ENCODE measurements around the gene NANP.
"Not testable (repeated sequence)": the region's sequence is repeated elsewhere in the genome, so short reads cannot be mapped to it uniquely, and the experiment has no call there.

The NANP gene

DNA sequence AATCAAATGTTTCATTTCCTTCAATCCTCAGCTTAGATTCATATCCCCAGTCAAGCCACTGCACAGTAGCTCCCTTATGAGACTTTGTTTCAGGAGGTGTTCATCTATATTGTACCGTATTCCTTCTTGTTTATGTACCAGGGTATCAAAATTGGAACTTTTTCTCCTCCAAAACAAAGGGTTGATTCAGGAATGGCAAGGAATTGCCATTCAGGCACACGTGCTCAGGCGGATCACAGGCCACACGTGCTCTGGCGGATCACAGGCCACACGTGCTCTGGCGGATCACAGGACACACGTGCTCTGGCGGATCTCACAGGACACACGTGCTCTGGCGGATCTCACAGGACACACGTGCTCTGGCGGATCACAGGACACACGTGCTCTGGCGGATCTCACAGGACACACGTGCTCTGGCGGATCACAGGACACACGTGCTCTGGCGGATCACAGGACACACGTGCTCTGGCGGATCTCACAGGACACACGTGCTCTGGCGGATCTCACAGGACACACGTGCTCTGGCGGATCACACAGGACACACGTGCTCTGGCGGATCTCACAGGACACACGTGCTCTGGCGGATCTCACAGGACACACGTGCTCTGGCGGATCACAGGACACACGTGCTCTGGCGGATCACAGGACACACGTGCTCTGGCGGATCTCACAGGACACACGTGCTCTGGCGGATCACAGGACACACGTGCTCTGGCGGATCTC lies 21.5 kb downstream of the NANP start:
- not testable (repeated sequence) for H3K4me3 ChIP-seq (ENCODE audit: low read length); H3K27me3 ChIP-seq (ENCODE audit: control insufficient read depth, insufficient read depth, low read length); H3K36me3 ChIP-seq (ENCODE audit: control insufficient read depth, insufficient read depth, low read length); H3K27ac ChIP-seq (ENCODE audit: low read depth, low read length); H3K9ac ChIP-seq (ENCODE audit: low read length); H3K4me1 ChIP-seq (ENCODE audit: control insufficient read depth, insufficient read depth, low read length)

DNA sequence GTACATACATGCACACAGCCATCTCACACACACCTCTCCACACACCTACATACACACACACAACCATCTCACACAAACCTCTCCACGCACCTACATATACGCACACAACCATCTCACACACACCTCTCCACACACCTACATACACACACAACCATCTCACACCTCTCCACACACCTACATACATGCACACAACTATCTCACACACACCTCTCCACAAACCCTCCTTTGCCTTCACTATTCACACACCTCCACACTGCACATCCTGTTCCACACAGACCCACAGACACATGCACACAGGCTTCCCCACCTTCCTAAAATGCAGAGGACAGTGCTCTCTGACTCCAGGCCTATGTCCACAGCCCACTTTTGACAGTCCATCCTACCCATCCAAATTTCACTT lies 22.2 kb downstream of the NANP start:
- no peaks in the 10 kb centered on the region for H3K27me3 ChIP-seq (ENCODE audit: control insufficient read depth, insufficient read depth, low read length)
- no peak overlapping the region for H3K9ac ChIP-seq (ENCODE audit: low read length)
- no peaks in the 10 kb centered on the region for H3K36me3 ChIP-seq (ENCODE audit: control insufficient read depth, insufficient read depth, low read length)
- no peaks in the 10 kb centered on the region for H3K4me1 ChIP-seq (ENCODE audit: control insufficient read depth, insufficient read depth, low read length)
- no peak overlapping the region for H3K27ac ChIP-seq (ENCODE audit: low read depth, low read length)
- no peak overlapping the region for H3K4me3 ChIP-seq (ENCODE audit: low read length)

DNA sequence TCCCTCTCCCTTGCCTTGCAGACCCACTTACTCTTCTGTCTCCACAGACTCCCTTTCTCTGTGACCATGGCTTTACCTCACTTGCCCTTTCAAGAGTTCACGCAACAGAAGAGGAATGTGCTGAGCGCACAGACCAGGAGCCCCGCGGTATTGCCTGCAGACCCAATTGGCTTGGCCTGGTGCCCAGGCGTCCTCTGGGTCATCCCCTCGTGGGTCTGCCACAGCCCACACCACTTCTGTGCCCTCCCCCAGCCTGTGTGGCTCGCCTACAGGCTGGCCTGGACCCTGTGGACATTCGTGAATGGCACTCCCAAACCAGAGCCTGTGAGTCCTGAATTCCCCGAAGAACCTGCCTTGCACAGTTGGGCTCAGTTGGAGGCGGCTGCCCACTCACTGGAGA lies 23.2 kb downstream of the NANP start:
- H3K4me1 ChIP-seq (ENCODE audit: control insufficient read depth, insufficient read depth, low read length) = no peaks in the 10 kb centered on the region
- H3K36me3 ChIP-seq (ENCODE audit: control insufficient read depth, insufficient read depth, low read length) = no peaks in the 10 kb centered on the region
- H3K9ac ChIP-seq (ENCODE audit: low read length) = no peak overlapping the region
- H3K4me3 ChIP-seq (ENCODE audit: low read length) = no peak overlapping the region
- no peak overlapping the region for H3K27ac ChIP-seq (ENCODE audit: low read depth, low read length)
- H3K27me3 ChIP-seq (ENCODE audit: control insufficient read depth, insufficient read depth, low read length) = no peaks in the 10 kb centered on the region

DNA sequence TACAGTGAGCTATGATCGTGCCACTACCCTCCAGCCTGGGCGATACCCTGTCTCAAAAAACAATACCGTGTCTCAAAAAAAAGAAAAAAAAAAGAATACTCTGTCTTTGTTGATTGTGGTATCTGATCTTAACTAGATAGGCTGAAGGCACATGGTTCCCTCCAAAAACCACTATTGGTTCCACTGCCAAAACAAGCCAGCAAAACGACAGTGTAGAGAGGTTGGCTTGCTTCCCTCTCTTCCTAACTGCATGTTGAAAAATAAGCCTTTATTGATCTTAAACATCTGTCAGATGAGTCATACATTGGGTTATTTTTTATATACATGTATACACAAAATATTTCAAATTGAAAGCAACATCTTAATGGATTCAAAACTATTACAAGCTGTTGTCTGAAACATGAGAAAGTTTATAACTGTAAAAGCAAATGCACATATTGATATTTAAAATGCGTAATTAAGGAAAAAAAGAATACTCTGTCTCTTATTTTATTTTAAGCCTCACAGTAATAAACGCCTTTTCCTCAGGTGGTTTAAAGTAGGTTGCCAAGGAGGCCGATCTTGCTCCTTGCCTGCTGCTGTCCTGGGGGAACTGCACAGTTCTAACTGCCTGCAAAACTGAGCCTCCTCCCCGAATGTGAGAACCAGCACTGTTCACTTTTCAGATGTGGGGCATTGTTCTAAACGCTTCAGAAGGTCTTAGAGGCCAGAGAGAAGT lies 31.5 kb downstream of the NANP start:
- H3K36me3 ChIP-seq (ENCODE audit: control insufficient read depth, insufficient read depth, low read length) = no peaks in the 10 kb centered on the region
- no peak overlapping the region for H3K27ac ChIP-seq (ENCODE audit: low read depth, low read length)
- H3K27me3 ChIP-seq (ENCODE audit: control insufficient read depth, insufficient read depth, low read length) = no peaks in the 10 kb centered on the region
- H3K4me1 ChIP-seq (ENCODE audit: control insufficient read depth, insufficient read depth, low read length) = no peaks in the 10 kb centered on the region
- H3K4me3 ChIP-seq (ENCODE audit: low read length) = no peak overlapping the region
- no peak overlapping the region for H3K9ac ChIP-seq (ENCODE audit: low read length)

DNA sequence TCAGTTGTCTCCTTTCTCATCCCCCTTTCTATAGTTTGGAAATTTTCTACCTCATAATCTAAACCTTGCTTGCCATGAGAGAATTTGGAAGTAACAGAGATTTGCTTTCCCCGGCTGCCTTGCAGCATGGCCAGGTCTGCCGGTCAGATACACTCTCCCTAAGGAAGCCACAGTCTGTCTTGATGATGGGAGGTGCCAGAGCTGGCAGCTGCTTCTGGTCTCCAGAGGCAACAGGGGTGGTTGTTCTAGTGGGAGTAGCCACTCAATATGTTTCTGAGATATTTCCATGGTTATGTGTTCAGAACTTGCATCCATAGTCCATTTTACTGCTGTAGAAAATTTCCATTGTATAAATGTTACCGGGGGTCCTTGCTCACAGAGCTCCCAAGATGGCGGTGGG lies 33.0 kb downstream of the NANP start:
- not testable (repeated sequence) for H3K9ac ChIP-seq (ENCODE audit: low read length); H3K4me1 ChIP-seq (ENCODE audit: control insufficient read depth, insufficient read depth, low read length); H3K36me3 ChIP-seq (ENCODE audit: control insufficient read depth, insufficient read depth, low read length); H3K27ac ChIP-seq (ENCODE audit: low read depth, low read length); H3K27me3 ChIP-seq (ENCODE audit: control insufficient read depth, insufficient read depth, low read length); H3K4me3 ChIP-seq (ENCODE audit: low read length)

DNA sequence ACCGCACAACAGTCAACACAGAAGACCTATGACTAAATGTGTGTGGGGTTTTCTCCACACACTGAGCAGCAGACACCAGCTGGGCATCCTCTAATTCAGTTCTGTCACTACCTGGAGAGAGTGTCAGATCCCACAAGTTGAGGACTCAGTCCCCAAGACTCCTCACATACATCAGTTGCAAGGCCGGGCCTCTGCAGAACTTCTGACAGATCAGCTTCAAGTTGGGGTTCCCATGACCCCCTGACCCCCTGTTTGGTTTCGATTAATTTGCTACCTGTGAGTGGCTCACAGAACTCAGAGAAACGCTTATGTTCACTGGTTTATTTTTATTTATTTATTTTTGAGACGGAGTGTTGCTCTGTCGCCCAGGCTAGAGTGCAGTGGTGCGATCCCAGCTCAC lies 35.3 kb downstream of the NANP start:
- no peak overlapping the region for H3K9ac ChIP-seq (ENCODE audit: low read length)
- H3K27me3 ChIP-seq (ENCODE audit: control insufficient read depth, insufficient read depth, low read length) = no peaks in the 10 kb centered on the region
- H3K4me1 ChIP-seq (ENCODE audit: control insufficient read depth, insufficient read depth, low read length) = no peaks in the 10 kb centered on the region
- H3K36me3 ChIP-seq (ENCODE audit: control insufficient read depth, insufficient read depth, low read length) = no peaks in the 10 kb centered on the region
- no peak overlapping the region for H3K4me3 ChIP-seq (ENCODE audit: low read length)
- H3K27ac ChIP-seq (ENCODE audit: low read depth, low read length) = no peak overlapping the region

DNA sequence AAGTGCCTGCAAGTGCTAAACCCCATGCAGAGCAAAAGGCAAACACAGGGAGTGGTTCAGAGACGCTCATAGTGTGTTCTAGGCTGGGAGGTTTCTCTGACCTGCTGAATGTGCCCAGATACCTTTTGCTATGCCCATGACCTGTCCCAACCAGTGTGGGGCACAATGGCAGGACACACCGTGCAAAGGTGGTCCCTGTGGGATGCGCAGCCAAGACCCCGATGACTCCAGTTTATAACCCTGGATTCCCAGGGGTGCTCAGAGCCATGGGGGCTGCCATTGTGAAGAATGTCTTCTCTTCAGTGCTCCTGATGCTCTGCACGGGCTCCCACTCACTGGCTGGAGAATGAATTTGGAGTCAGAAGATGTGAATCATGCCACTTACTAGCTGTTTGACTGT lies 36.3 kb downstream of the NANP start:
- Histone ChIP-seq H3K4me3 (ENCODE audit: low read length) (no peak overlapping the region), H3K9ac (ENCODE audit: low read length) (no peak overlapping the region), H3K4me1 (ENCODE audit: control insufficient read depth, insufficient read depth, low read length) (no peaks in the 10 kb centered on the region), H3K36me3 (ENCODE audit: control insufficient read depth, insufficient read depth, low read length) (no peaks in the 10 kb centered on the region), H3K27me3 (ENCODE audit: control insufficient read depth, insufficient read depth, low read length) (no peaks in the 10 kb centered on the region), H3K27ac (ENCODE audit: low read depth, low read length) (no peak overlapping the region)

DNA sequence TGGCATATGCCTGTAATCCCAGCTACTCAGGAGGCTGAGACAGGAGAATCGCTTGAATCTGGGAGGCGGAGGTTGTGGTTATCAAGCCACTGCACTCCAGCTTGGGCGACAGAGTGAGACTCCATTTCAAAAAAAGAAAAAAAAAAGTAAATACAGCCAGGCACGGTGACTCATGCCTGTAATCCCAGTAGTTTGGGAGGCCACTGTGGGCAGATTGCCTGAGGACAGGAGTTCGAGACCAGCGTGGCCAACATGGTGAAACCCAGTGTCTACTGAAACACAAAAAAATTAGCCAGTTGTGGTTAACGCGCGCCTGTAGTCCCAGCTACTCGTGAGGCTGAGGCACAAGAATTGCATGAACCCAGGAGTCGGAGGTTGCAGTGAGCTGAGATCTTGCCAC lies 36.9 kb downstream of the NANP start:
- Histone ChIP-seq H3K36me3 (ENCODE audit: control insufficient read depth, insufficient read depth, low read length) (no peaks in the 10 kb centered on the region), H3K9ac (ENCODE audit: low read length) (no peak overlapping the region), H3K4me1 (ENCODE audit: control insufficient read depth, insufficient read depth, low read length) (no peaks in the 10 kb centered on the region), H3K27me3 (ENCODE audit: control insufficient read depth, insufficient read depth, low read length) (no peaks in the 10 kb centered on the region), H3K4me3 (ENCODE audit: low read length) (no peak overlapping the region), H3K27ac (ENCODE audit: low read depth, low read length) (no peak overlapping the region)

DNA sequence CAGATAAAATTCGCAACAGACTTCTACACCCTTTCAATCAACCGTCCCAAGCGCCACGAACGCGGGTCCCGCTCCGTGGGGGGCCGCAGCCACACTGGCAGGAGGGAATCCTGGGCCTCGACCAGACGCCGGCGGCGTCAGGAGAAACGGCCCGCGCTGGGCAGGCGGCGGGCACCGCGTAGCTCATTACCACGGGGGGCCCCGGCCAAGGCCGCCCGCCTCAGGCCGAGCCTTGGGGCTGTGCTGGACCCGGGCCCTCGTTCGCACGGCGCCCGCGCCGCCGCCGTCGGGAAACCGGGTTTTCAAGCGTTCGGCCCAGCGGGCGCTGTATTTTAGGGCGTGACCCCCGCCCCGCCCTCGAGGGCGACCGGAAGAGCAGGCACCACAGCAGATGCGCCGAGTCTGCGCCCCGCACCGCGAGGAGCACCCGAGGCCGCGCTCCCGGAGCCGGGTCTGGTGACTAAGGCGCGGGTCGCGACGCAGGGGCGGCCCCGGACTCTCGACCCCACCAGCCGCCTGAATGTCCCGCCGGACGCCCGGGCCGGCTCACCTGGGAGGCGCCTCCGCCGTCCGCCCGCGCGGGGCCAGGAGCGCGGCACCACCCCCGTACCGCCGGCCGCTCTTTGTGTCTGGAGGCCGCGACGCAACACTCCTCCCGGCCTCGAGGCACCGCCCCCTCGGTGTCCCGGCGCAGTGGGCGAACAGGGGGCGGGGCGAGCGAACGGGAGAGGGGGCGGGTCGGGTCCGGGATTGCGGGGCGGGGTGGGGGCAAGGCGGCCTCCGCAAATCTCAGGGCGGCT lies 38.7 kb downstream of the NANP start, which contains the start of gene NINL:
NINL (minus strand) TSS at position 627 of the 800 bp plus-strand sequence. CDS start 58,944 bp downstream, outside the sequence.
- Histone ChIP-seq H3K4me3 (ENCODE audit: low read length) (peak within 1 kb of the TSS; percentile 60), H3K9ac (ENCODE audit: low read length) (no peak within 1 kb of the TSS), H3K4me1 (ENCODE audit: control insufficient read depth, insufficient read depth, low read length) (no peaks in the 10 kb centered on the region), H3K27ac (ENCODE audit: low read depth, low read length) (peak within 1 kb of the TSS; percentile 73), H3K27me3 (ENCODE audit: control insufficient read depth, insufficient read depth, low read length) (no peaks in the 10 kb centered on the region), H3K36me3 (ENCODE audit: control insufficient read depth, insufficient read depth, low read length) (no peaks in the 10 kb centered on the region)

DNA sequence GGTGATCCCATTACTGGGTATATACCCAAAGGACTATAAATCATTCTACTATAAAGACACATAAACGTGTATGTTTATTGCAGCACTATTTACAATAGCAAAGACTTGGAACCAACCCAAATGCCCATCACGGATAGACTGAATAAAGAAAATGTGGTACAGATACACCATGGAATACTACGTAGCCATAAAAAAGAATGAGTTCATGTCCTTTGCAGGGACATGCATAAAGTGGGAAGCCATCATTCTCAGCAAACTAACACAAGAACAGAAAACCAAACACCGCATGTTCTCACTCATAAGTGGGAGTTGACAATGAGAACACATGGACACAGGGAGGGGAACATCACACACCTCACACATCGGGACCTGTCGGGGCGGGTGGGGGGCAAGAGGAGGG lies 40.2 kb downstream of the NANP start:
- H3K4me1 ChIP-seq (ENCODE audit: control insufficient read depth, insufficient read depth, low read length); H3K36me3 ChIP-seq (ENCODE audit: control insufficient read depth, insufficient read depth, low read length); H3K27ac ChIP-seq (ENCODE audit: low read depth, low read length); H3K27me3 ChIP-seq (ENCODE audit: control insufficient read depth, insufficient read depth, low read length); H3K9ac ChIP-seq (ENCODE audit: low read length); H3K4me3 ChIP-seq (ENCODE audit: low read length): not testable (repeated sequence)

DNA sequence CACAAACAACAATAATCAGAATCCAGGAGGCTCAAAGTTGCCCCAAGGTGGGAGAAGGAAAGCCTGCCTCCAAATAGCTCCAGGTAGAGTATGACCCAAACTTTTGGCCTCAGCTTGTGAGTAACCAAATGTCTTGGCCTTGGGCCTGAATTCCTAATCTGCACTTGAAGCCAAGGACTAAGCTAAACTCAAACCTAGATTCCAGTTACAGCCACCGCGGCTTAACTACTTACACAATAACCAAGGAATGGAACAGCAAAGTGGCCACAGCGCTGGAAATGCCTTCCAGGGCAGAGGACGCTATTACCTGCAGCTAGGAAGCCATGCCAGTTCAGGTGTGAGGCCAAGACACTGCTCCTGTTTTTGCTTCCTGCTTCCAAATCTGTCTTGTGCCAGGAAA lies 43.1 kb downstream of the NANP start:
- H3K27ac ChIP-seq (ENCODE audit: low read depth, low read length) = no peak overlapping the region
- H3K36me3 ChIP-seq (ENCODE audit: control insufficient read depth, insufficient read depth, low read length) = no peaks in the 10 kb centered on the region
- no peaks in the 10 kb centered on the region for H3K4me1 ChIP-seq (ENCODE audit: control insufficient read depth, insufficient read depth, low read length)
- H3K27me3 ChIP-seq (ENCODE audit: control insufficient read depth, insufficient read depth, low read length) = no peaks in the 10 kb centered on the region
- no peak overlapping the region for H3K4me3 ChIP-seq (ENCODE audit: low read length)
- H3K9ac ChIP-seq (ENCODE audit: low read length) = no peak overlapping the region

DNA sequence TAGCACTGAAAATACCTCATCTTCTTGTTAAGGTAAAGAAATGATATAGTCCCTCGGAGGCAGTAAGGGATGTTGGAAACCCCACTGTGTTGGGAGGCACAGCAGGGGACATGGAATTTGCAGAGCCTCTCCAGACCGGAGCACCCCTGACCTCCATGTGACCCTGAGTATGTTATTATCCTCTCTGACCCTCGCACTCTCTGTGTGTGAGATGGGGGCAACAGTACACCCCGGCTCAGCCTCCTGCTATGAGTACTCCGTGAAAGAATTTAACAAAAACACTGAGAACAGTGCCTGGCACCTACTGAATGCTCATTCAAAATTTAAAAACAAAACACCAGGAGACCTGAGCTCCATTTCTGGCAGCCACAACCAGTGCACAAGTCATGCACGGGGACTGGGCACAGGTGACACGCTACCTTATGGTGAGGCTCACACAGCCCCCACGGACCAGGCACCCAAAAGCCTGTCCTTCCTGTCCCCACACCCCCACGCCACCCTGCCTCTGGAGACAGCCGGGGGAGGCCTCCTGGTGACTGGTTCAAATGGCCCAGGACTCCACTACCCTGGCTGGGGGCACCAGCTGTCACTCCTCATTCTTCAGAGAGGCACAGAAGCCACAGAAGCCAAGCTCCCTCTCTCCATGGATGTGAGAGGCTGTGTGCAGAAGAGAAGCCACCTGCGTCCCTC lies 44.6 kb downstream of the NANP start:
- H3K36me3 ChIP-seq (ENCODE audit: control insufficient read depth, insufficient read depth, low read length) = no peaks in the 10 kb centered on the region

More for the DNA sequence above, 44.6 kb downstream of the NANP start:
- Histone ChIP-seq H3K27ac (ENCODE audit: low read depth, low read length) (no peak overlapping the region), H3K27me3 (ENCODE audit: control insufficient read depth, insufficient read depth, low read length) (no peaks in the 10 kb centered on the region), H3K9ac (ENCODE audit: low read length) (no peak overlapping the region), H3K4me3 (ENCODE audit: low read length) (no peak overlapping the region), H3K4me1 (ENCODE audit: control insufficient read depth, insufficient read depth, low read length) (no peaks in the 10 kb centered on the region)

Data from rectal smooth muscle tissue (tissue), 1 donor.